HG02571 (cell line): ENCODE results near the gene HINT2.
A peak's percentile ranks its signal among the peaks of the same experiment; 100 is the strongest.

ENCODE experiments used
- ATAC-seq: cut with Tn5 transposase; IDR thresholded peaks from one replicate; pipeline ENCODE4 v1.9.1; 2021; ENCODE audit warnings: mild to moderate bottlenecking, moderate library complexity; ENCODE audit not compliant: unreplicated experiment

Gene HINT2

DNA sequence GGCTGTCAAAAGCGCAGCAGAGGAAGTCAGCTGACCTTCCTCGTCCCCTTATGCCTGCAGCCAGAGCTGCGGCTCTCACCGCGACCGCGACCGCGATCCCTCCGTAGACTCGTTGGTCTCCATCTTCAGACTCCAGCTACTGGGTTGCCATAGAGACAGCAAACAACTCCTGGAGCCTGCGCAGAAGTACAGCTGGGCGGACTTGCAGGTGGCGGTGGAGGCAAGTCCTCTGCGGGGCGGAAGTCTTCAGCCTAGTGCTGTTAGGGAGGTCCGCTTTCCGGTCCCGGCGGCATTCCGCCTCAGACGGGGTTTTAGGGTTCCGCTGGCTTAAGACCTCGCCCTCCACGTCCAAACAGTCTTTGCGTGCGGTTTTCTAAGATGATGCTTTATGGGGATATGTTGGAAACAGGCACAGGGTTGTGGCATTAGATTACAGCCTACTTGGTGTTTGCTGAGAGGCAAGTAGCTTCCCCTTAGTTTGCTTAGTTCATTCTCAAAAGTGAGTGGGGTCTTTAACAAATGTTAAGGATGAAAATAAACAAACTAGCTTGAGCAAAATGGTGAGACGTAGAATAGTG, 2.7 kb downstream of the HINT2 start, which contains the start of gene SPAG8:
SPAG8 (minus strand) TSS at position 238 of the 578 bp plus-strand sequence; CDS start at position 123, 115 bp downstream.
- peak; percentile 54 for ATAC-seq

- no peak for ATAC-seq
Observed at GRCh38 chr9:35811381-35812024, 3.3 kb downstream of the HINT2 start.

GRCh38 chr9:35810122-35810521, 4.7 kb downstream of the HINT2 start:
- ATAC-seq = no peak

DNA sequence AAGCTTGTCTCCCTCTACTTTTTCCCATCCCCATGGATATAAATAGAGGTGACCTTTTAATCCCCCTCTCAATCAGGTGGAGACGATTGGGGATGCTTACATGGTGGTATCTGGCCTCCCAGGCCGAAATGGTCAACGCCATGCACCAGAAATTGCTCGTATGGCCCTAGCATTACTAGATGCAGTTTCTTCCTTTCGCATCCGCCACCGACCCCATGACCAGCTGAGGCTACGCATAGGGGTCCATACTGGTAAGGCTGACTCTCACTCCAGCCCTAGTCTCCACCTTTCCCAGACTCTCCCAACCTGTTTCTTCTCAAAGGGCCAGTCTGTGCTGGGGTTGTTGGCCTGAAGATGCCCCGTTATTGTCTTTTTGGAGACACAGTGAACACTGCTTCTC, 6.4 kb downstream of the HINT2 start:
- ATAC-seq = no peak

- no peak for ATAC-seq
Observed at GRCh38 chr9:35806101-35806500, 8.7 kb downstream of the HINT2 start.

DNA sequence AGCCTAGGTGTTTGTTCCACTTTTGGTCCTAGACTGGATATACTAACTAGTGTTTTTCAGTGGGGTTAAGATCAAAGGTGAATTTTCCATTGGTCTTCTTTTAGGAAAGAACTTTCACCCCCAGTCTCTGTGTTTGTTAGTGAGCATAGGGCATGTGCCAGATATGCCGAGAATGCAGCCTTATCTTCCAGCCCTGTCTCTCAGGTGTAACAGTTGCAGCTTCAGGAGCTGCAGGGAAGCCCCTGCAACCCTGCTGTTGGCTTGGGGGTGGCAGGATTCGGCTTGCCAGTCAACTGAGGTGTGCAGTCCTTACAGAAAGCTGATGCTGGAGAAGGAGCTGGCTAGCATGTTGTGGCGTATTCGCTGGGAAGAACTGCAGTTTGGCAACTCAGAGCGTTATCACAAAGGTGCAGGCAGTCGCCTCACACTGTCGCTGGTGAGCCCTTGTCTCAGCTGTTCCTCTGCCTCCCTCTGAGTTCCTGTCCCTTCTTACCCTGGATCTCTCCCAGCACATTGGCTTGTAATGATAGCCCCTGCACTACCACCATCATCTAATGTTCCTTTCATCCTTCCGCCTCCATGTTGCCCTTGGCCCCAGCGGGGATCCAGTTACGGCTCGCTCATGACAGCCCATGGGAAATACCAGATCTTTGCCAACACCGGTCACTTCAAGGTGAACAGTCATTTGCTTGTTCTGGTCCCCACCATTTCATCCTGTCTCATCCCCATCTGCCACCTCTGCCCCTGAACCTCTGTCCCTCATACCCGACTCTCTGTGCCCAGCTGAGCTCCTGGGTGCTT, 13.3 kb downstream of the HINT2 start:
- no peak for ATAC-seq

- ATAC-seq = no peak
Observed at GRCh38 chr9:35800530-35800929, 14.3 kb downstream of the HINT2 start.

DNA sequence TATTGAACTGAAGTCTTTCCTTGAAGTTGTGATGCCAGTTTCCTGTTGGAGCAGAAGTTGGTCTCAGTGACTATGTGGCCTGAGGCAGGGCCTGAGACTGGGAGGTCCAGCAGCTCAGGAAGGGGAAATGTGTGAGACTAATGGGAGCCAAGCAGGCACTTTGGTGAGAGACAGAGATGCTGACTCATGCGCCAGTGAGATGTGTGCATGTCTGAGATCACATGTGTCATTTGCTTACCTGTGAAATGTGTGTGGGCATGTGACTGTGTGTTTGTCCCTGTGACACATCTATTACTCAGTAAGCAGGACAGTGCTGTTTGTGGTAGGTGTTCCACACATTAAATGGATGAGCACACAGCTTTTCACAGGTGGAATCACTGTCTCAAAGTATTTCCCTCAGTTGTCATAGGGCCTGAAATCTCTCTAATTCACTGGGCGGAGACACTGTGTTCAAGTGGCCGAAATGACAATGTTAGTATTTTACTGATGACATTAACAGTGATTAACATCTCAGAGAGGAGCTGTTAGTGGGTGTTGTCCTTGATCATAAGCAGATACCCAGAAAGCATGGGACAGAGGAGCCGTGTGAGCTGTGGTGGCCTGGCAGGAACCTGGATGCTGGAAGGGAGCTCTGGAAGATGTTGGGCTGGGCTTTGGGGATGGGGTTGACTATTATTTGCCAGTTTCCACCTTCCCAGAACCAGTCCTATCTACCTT, 16.0 kb downstream of the HINT2 start:
- peak; percentile 53 for ATAC-seq

DNA sequence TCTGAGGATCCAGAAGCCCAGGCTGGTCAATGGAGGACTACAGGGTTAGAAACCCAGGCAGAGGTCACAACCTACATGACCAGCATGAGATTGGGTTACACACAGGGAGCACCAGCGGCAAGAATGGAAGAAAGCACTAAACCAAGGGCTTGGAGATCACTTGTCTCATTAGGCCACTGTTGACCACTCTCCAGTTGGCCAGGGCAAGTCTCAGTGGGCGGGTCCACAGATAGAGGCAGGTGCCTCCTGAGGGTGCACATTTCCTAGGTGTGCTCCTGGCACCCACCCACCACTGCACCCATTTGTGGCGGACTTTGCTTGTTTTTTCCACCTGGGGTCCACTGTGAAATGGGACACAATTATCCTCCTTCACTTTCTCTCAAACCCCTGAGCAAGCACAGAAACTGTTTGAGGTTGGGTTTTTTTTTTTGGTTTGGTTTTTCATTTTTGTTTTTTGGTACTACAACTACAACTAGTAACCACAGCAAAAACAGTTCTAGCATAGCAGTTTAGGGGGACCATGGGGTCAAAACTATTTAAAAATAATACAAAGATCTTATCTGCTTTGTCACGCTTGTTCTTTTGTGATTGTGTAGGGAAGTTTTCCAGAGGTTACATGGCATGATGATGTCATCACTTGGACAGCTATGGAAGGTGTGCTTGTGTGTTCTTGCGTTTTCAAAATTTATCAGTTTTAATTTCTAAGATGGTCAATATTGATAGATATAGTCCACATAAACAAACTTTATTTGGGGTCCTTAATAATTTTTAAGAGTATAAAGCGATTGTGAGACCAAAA, 17.3 kb downstream of the HINT2 start:
- no peak for ATAC-seq

GRCh38 chr9:35795695-35796094, 19.1 kb downstream of the HINT2 start:
- ATAC-seq = no peak

- no peak for ATAC-seq
Observed at GRCh38 chr9:35793461-35793860, 21.4 kb downstream of the HINT2 start.

DNA sequence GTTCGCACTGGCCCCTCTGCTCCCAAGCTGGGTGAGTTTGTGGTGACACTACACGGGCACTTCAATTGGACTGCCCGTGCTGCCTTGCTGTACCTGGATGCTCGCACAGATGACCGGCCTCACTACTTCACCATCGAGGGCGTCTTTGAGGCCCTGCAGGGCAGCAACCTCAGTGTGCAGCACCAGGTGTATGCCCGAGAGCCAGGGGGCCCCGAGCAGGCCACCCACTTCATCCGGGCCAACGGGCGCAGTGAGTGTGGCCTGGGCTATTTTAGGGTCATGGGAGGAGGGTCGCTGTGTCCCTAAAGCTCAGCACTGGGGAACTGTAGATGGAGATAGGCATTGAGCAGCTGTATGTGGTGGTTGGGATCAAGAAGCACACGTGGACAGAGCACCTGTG, 22.0 kb downstream of the HINT2 start:
- ATAC-seq = no peak

DNA sequence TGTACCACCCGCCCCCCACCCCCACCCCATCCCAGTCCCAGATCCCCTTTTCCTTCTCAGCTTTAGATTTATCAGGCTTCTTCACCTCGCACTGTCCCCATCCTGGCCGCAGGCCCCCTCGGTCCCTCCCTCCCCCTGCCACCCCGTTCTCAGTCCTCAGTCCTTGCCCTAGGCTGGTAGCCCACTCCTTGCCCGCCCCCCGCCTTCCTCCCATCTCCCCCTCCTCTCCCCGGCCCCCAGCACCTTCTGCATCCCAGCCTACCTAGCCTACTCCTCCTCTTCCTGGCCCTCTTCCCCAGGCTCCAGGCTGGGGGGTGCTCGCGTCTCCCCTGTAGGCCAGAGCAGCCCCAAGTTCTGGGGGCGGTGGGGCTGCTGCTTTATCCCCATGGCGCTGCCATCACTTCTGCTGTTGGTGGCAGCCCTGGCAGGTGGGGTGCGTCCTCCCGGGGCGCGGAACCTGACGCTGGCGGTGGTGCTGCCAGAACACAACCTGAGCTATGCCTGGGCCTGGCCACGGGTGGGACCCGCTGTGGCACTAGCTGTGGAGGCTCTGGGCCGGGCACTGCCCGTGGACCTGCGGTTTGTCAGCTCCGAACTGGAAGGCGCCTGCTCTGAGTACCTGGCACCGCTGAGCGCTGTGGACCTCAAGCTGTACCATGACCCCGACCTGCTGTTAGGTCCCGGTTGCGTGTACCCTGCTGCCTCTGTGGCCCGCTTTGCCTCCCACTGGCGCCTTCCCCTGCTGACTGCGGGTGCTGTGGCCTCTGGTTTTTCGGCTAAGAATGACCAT, 22.6 kb downstream of the HINT2 start:
- ATAC-seq = no peak

- no peak for ATAC-seq
Observed at GRCh38 chr9:35791297-35791921, 23.4 kb downstream of the HINT2 start, which contains the start of gene NPR2. Gene NPR2 (plus strand): TSS chr9:35791591. CDS start chr9:35792409, 818 bp downstream.

GRCh38 chr9:35790385-35791296, 24.2 kb downstream of the HINT2 start:
- peak; percentile 58 for ATAC-seq

DNA sequence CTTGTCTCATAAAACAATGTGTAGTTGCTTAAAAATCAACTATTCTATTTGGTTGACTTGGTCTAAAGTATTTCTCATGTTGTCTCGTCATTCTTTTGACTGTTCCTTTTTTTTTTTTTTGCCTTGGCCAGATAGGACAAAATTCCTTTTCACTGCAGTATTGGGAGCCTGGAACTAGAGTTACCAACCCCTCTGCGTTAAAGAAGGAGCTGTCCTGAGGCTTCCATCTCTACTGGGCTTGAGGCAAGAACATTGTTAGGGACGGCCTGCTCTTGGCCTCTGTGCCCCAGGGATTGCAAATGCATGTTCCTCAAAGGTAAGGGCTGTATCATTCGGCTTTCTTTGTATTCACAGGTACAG, 24.8 kb downstream of the HINT2 start:
- ATAC-seq = no peak

DNA sequence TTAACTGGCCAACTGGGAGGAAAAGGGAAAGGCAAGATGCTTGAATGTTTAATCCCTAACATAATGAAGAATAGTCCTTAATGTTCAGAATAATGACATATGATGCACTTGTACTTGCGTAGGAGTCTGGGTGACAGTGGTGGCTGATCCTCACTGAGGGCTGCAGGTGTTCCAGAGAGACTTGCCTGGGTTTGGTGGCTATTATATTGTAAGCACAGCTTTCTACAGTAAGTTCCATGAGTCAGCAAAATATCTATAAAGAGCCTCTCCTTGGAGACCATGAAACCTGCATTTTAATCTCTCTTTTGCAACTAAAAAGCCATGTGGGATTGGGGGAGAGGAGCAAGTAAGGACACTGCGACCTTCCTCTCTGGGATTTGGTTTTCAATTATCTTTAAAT, 25.3 kb downstream of the HINT2 start:
- no peak for ATAC-seq

GRCh38 chr9:35783418-35783817, 31.4 kb downstream of the HINT2 start:
- ATAC-seq = no peak
